Measurements from ENCODE around the gene SFT2D2. TPM values are rescaled to one million over a fixed set of nuclear protein-coding genes. Genes with fewer than 3 reads are reported as not detected.

SFT2D2 gene
- total RNA-seq, 1 experiment from 2014 or later = 98.3 TPM

- Mint-ChIP-seq H3K27me3 (ENCODE audit: unreplicated experiment) (no peaks in the 10 kb centered on the region), H3K4me3 (ENCODE audit: low read depth, unreplicated experiment) (no peak overlapping the region), H3K36me3 (ENCODE audit: insufficient read depth, unreplicated experiment) (no peaks in the 10 kb centered on the region), H3K27ac (ENCODE audit: unreplicated experiment) (no peak overlapping the region), H3K4me1 (ENCODE audit: low read depth, unreplicated experiment) (no peaks in the 10 kb centered on the region), H3K9me3 (ENCODE audit: low read depth, unreplicated experiment) (peaks cover 5% of the 10 kb centered on the region)
- DNase-seq = no peak
- TF ChIP-seq CTCF (IDR thresholded peaks at IDR 0.05; ENCODE audit: unreplicated experiment) = no peak
- intact Hi-C loops (cut with micrococcal nuclease; ENCODE audit: unreplicated experiment) = no loop called here
- BruUV-seq (replicated peaks) = no TSS peak
- CTCF ChIA-PET = interaction anchor here (0.7 kb wide), 2 partner anchors 14 to 30 kb away, joined by 3 to 4 read pairs; no protein-coding TSS in a partner anchor
Observed at GRCh38 chr1:168271636-168272035, 45.8 kb downstream of the SFT2D2 start.

GRCh38 chr1:168273575-168273974 is 47.8 kb downstream of the SFT2D2 start:
- no peak for TF ChIP-seq CTCF (IDR thresholded peaks at IDR 0.05; ENCODE audit: unreplicated experiment)
- H3K27me3 Mint-ChIP-seq (ENCODE audit: unreplicated experiment) = no peaks in the 10 kb centered on the region
- intact Hi-C loops (cut with micrococcal nuclease; ENCODE audit: unreplicated experiment) = no loop called here

GRCh38 chr1:168279253-168279652 is 53.4 kb downstream of the SFT2D2 start:
- Mint-ChIP-seq H3K27me3 (ENCODE audit: unreplicated experiment) (no peaks in the 10 kb centered on the region), H3K27ac (ENCODE audit: unreplicated experiment) (no peak overlapping the region), H3K9me3 (ENCODE audit: low read depth, unreplicated experiment) (peaks cover 2% of the 10 kb centered on the region), H3K4me1 (ENCODE audit: low read depth, unreplicated experiment) (peaks cover 9% of the 10 kb centered on the region), H3K36me3 (ENCODE audit: insufficient read depth, unreplicated experiment) (no peaks in the 10 kb centered on the region), H3K4me3 (ENCODE audit: low read depth, unreplicated experiment) (no peak overlapping the region)
- intact Hi-C loops (cut with micrococcal nuclease; ENCODE audit: unreplicated experiment) = no loop called here
- no peak for DNase-seq
- CTCF ChIA-PET = no interaction called here
- no peak for TF ChIP-seq CTCF (IDR thresholded peaks at IDR 0.05; ENCODE audit: unreplicated experiment)
- no TSS peak for BruUV-seq (replicated peaks)

More at GRCh38 chr1:168273575-168273974, 47.8 kb downstream of the SFT2D2 start:
- no peaks in the 10 kb centered on the region for H3K4me1 Mint-ChIP-seq (ENCODE audit: low read depth, unreplicated experiment)
- no peaks in the 10 kb centered on the region for H3K36me3 Mint-ChIP-seq (ENCODE audit: insufficient read depth, unreplicated experiment)
- no peak for DNase-seq
- no peak overlapping the region for H3K4me3 Mint-ChIP-seq (ENCODE audit: low read depth, unreplicated experiment)
- CTCF ChIA-PET = no interaction called here
- no TSS peak for BruUV-seq (replicated peaks)
- peaks cover 6% of the 10 kb centered on the region for H3K9me3 Mint-ChIP-seq (ENCODE audit: low read depth, unreplicated experiment)
- H3K27ac Mint-ChIP-seq (ENCODE audit: unreplicated experiment) = no peak overlapping the region

- intact Hi-C loops (cut with micrococcal nuclease; ENCODE audit: unreplicated experiment) = no loop called here
- H3K36me3 Mint-ChIP-seq (ENCODE audit: insufficient read depth, unreplicated experiment) = no peaks in the 10 kb centered on the region
- CTCF ChIA-PET = no interaction called here
- DNase-seq = no peak
- no peak within 1 kb of the TSS for H3K4me3 Mint-ChIP-seq (ENCODE audit: low read depth, unreplicated experiment)
- no peak for TF ChIP-seq CTCF (IDR thresholded peaks at IDR 0.05; ENCODE audit: unreplicated experiment)
- H3K4me1 Mint-ChIP-seq (ENCODE audit: low read depth, unreplicated experiment) = peaks cover 20% of the 10 kb centered on the region
- no TSS peak for BruUV-seq (replicated peaks)
- no peaks in the 10 kb centered on the region for H3K27me3 Mint-ChIP-seq (ENCODE audit: unreplicated experiment)
- peaks cover 2% of the 10 kb centered on the region for H3K9me3 Mint-ChIP-seq (ENCODE audit: low read depth, unreplicated experiment)
- no peak within 1 kb of the TSS for H3K27ac Mint-ChIP-seq (ENCODE audit: unreplicated experiment)
Observed at GRCh38 chr1:168280296-168280927, 54.6 kb downstream of the SFT2D2 start, which contains the start of gene TBX19. Gene TBX19, plus strand, starts transcription at chr1:168280877. Its CDS starts 214 bp downstream, at chr1:168281091.

All from Calu3 (cell line).